T-helper 2 cell treated with Interferon-gamma antibody and Interleukin-4, amounts not matched to agents 5 μg/mL and 100 μg/mL, for 36 hours (primary cell): Measurements from ENCODE around the gene KRT86.

Experiments used
- DNase-seq: peaks from one replicate; pipeline ENCODE4 v3.0.0; 2021; ENCODE audit warnings: low spot score
- H3K27ac Mint-ChIP-seq: one replicate; pipeline ENCODE4 v1.8.0; 2021; ENCODE audit warnings: mild to moderate bottlenecking, mixed read lengths
- H3K27me3 Mint-ChIP-seq: one replicate; pipeline ENCODE4 v1.8.0; 2021; ENCODE audit warnings: low read depth, mixed read lengths
- H3K36me3 Mint-ChIP-seq: one replicate; pipeline ENCODE4 v1.8.0; 2021; ENCODE audit warnings: low read depth, mixed read lengths
- H3K4me1 Mint-ChIP-seq: one replicate; pipeline ENCODE4 v1.8.0; 2021; ENCODE audit warnings: low read depth, mixed read lengths
- H3K4me3 Mint-ChIP-seq: one replicate; pipeline ENCODE4 v1.8.0; 2022; ENCODE audit warnings: mild to moderate bottlenecking, moderate library complexity, mixed read lengths
- H3K9me3 Mint-ChIP-seq: one replicate; pipeline ENCODE4 v1.8.0; 2021; ENCODE audit warnings: mixed read lengths

The KRT86 gene

GRCh38 chr12:52353766-52354165 lies 79.3 kb downstream of the KRT86 start:
- Mint-ChIP-seq H3K9me3 (no peaks in the 10 kb centered on the region), H3K4me3 (no peak overlapping the region), H3K27ac (no peak overlapping the region), H3K36me3 (no peaks in the 10 kb centered on the region), H3K27me3 (peaks cover 17% of the 10 kb centered on the region), H3K4me1 (peaks cover 8% of the 10 kb centered on the region)
- DNase-seq, result no peak

GRCh38 chr12:52354200-52354599 lies 79.8 kb downstream of the KRT86 start:
- Mint-ChIP-seq H3K36me3 (no peaks in the 10 kb centered on the region), H3K27me3 (peaks cover 16% of the 10 kb centered on the region), H3K4me1 (peaks cover 10% of the 10 kb centered on the region), H3K4me3 (no peak overlapping the region), H3K27ac (no peak overlapping the region), H3K9me3 (no peaks in the 10 kb centered on the region)
- DNase-seq, result no peak

GRCh38 chr12:52355176-52355575 lies 80.7 kb downstream of the KRT86 start:
- peaks cover 12% of the 10 kb centered on the region for H3K4me1 Mint-ChIP-seq
- no peak overlapping the region for H3K27ac Mint-ChIP-seq
- DNase-seq, result no peak
- peaks cover 15% of the 10 kb centered on the region for H3K27me3 Mint-ChIP-seq
- H3K9me3 Mint-ChIP-seq, result no peaks in the 10 kb centered on the region
- H3K36me3 Mint-ChIP-seq, result no peaks in the 10 kb centered on the region
- no peak overlapping the region for H3K4me3 Mint-ChIP-seq

GRCh38 chr12:52356031-52356761 lies 81.8 kb downstream of the KRT86 start:
- Mint-ChIP-seq H3K36me3 (no peaks in the 10 kb centered on the region), H3K4me1 (peaks cover 12% of the 10 kb centered on the region), H3K9me3 (no peaks in the 10 kb centered on the region)

GRCh38 chr12:52356762-52357580 lies 82.5 kb downstream of the KRT86 start:
- no peak overlapping the region for H3K27ac Mint-ChIP-seq
- no peaks in the 10 kb centered on the region for H3K9me3 Mint-ChIP-seq
- no peak for DNase-seq
- H3K4me3 Mint-ChIP-seq, result no peak overlapping the region
- peaks cover 9% of the 10 kb centered on the region for H3K4me1 Mint-ChIP-seq
- H3K36me3 Mint-ChIP-seq, result no peaks in the 10 kb centered on the region
- peaks cover 11% of the 10 kb centered on the region for H3K27me3 Mint-ChIP-seq

More at GRCh38 chr12:52356031-52356761, 81.8 kb downstream of the KRT86 start:
- H3K4me3 Mint-ChIP-seq, result no peak overlapping the region
- H3K27me3 Mint-ChIP-seq, result peaks cover 15% of the 10 kb centered on the region
- H3K27ac Mint-ChIP-seq, result no peak overlapping the region
- no peak for DNase-seq
